Measurements from ENCODE around the gene HIVEP3. TPM values are rescaled to one million over a fixed set of nuclear protein-coding genes. Genes with fewer than 3 reads are reported as not detected.

The HIVEP3 gene
- total RNA-seq, 2 experiments from 2014 or later = 18.6 to 20.4 TPM

DNA sequence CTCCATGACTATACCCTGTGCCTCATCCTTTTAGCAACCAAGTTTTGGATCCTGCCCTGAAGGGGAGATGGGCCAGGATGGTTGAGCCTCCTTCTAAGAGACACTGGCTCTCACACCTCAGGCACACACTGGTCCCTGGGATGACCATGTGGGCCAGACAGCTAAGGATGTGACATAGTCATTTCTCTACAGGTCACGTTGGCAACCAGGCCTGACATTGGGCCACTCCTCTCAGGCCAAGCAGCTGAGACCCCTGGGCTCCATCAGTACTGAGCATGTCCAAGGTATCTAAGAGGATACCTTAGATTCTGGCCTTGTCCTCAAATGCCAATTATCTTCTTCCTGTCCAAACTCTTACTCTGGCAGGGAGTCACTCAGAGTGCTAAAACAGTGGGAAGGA lies 238.7 kb downstream of the HIVEP3 start:
- no peak overlapping the region for H3K4me3 Mint-ChIP-seq
- no peaks in the 10 kb centered on the region for H3K36me3 Mint-ChIP-seq (ENCODE audit: low read depth)
- H3K27ac Mint-ChIP-seq = no peak overlapping the region
- TF ChIP-seq, protein P1, sequence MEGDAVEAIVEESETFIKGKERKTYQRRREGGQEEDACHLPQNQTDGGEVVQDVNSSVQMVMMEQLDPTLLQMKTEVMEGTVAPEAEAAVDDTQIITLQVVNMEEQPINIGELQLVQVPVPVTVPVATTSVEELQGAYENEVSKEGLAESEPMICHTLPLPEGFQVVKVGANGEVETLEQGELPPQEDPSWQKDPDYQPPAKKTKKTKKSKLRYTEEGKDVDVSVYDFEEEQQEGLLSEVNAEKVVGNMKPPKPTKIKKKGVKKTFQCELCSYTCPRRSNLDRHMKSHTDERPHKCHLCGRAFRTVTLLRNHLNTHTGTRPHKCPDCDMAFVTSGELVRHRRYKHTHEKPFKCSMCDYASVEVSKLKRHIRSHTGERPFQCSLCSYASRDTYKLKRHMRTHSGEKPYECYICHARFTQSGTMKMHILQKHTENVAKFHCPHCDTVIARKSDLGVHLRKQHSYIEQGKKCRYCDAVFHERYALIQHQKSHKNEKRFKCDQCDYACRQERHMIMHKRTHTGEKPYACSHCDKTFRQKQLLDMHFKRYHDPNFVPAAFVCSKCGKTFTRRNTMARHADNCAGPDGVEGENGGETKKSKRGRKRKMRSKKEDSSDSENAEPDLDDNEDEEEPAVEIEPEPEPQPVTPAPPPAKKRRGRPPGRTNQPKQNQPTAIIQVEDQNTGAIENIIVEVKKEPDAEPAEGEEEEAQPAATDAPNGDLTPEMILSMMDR (IDR thresholded peaks at IDR 0.05) = no peak
- ChIA-PET POLR2A (interaction anchor here (1.0 to 4.2 kb wide), 3 partner anchors 8 to 117 kb away, joined by 3 to 40 read pairs (median 3); no protein-coding TSS in a partner anchor), CTCF (no interaction called here)
- intact Hi-C loops (cut with micrococcal nuclease) = no loop called here
- DNase-seq (no peak), ATAC-seq (no peak)
- H3K9me3 Mint-ChIP-seq = no peaks in the 10 kb centered on the region
- peaks cover 55% of the 10 kb centered on the region for H3K4me1 Mint-ChIP-seq (ENCODE audit: low read depth)
- H3K27me3 Mint-ChIP-seq = no peaks in the 10 kb centered on the region

DNA sequence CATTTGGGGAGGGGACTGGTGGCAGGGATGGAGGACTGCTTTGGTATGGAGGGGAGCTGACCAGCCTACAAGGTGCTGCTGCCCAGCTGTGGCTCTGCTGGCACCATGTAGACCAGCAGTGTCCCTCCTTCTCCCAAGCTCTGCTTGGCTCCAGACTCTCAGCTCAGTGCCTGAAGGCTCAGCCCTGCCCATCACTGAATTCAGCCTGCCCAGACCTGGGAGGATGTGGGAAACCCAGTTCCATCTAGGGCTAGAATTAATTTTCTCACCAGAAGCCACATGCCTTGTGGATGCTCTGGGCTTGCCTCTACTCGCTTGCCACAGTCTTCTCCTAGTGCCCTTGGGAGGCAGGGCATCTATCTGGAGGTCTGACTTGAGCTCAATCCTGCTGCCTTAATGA lies 239.2 kb downstream of the HIVEP3 start:
- Mint-ChIP-seq H3K4me1 (ENCODE audit: low read depth) (peaks cover 55% of the 10 kb centered on the region), H3K4me3 (no peak overlapping the region), H3K27ac (no peak overlapping the region), H3K36me3 (ENCODE audit: low read depth) (no peaks in the 10 kb centered on the region), H3K9me3 (no peaks in the 10 kb centered on the region), H3K27me3 (no peaks in the 10 kb centered on the region)
- POLR2A ChIA-PET = interaction anchor here (1.2 kb wide), 1 partner anchor 40 kb away, joined by 3 read pairs; no protein-coding TSS in a partner anchor
- TF ChIP-seq, protein P1 (IDR thresholded peaks at IDR 0.05) = no peak
- no peak for ATAC-seq
- CTCF ChIA-PET = no interaction called here
- no peak for DNase-seq
- intact Hi-C loops (cut with micrococcal nuclease) = no loop called here

DNA sequence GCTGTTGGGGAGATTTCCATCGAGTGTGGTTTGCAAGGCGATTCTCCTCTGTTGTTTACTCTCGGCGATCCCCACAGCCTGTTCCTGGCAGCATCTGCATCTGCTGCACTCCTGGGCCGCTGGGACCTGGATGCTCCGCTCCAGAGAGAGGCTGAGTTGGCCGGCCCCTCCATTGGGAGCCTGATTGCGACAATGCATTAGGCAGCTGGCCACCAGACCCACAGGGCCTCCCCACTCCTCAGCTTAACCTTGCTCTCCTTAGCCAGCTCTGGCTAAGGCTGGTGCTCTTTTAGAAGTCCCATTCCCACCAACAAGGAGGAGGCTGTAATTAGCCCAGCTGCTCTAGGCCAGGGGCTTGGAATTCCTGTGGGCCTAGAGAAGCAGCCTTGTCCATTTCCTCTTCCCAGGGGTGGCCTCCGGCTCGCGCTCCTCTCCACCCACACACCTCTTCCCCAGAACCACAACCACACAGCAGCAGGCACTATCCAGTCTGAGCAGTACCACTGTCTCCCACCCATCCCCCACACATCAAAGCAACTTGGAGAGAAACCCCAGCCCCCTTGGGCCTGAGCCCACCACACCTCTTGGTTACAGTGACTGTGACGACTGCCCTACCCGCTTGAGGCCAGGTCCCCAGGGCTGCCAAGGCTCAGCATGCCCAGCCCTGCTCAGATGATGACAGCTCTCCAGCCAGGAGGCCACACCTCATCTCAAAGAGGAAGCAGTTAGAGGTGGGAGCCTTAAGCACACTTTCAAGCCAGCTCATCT lies 240.4 kb downstream of the HIVEP3 start:
- peaks cover 55% of the 10 kb centered on the region for H3K4me1 Mint-ChIP-seq (ENCODE audit: low read depth)
- POLR2A ChIA-PET = interaction anchor here (0.6 to 1.5 kb wide), 4 partner anchors 10 to 228 kb away, joined by 3 to 5 read pairs (median 3); no protein-coding TSS in a partner anchor
- no peak overlapping the region for H3K4me3 Mint-ChIP-seq
- intact Hi-C loops (cut with micrococcal nuclease) = no loop called here
- H3K27ac Mint-ChIP-seq = peak overlapping the region; percentile 58
- ATAC-seq (peak; percentile 71), DNase-seq (peak; percentile 49)
- TF ChIP-seq, protein P1 (IDR thresholded peaks at IDR 0.05) = no peak
- H3K9me3 Mint-ChIP-seq = no peaks in the 10 kb centered on the region
- no peaks in the 10 kb centered on the region for H3K27me3 Mint-ChIP-seq
- no peaks in the 10 kb centered on the region for H3K36me3 Mint-ChIP-seq (ENCODE audit: low read depth)
- CTCF ChIA-PET = interaction anchor here (1.1 kb wide), 1 partner anchor 9 kb away, joined by 3 read pairs; no protein-coding TSS in a partner anchor

DNA sequence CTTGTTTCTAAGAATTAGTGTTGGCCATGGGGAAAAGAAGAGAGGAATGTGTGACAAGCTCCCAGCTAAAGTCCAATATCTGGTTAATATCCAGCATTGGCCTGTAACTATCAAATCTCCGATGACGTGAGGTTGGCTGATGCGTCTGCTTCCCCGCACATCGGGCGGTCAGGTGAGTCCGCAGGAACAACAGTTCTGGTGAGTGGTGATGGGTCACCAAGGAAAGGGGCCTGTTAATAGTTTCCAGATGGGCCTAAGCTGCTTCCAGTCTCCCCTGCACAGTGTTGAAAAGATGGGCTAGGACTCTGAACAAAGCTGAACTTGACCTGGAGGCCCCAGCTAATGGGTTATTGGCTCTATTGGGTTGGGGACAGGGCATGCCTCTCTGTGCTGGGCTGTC lies 241.1 kb downstream of the HIVEP3 start:
- ATAC-seq = no peak
- Mint-ChIP-seq H3K9me3 (no peaks in the 10 kb centered on the region), H3K27ac (no peak overlapping the region), H3K36me3 (ENCODE audit: low read depth) (no peaks in the 10 kb centered on the region), H3K27me3 (no peaks in the 10 kb centered on the region), H3K4me1 (ENCODE audit: low read depth) (peaks cover 55% of the 10 kb centered on the region), H3K4me3 (no peak overlapping the region)
- intact Hi-C loops (cut with micrococcal nuclease) = no loop called here
- TF ChIP-seq, protein P1 (IDR thresholded peaks at IDR 0.05) = no peak
- no peak for DNase-seq
- ChIA-PET POLR2A (interaction anchor here (1.1 to 1.5 kb wide), 2 partner anchors 15 to 61 kb away, joined by 3 to 5 read pairs; no protein-coding TSS in a partner anchor), CTCF (interaction anchor here (0.9 to 1.1 kb wide), 2 partner anchors 10 to 15 kb away, joined by 3 to 4 read pairs; no protein-coding TSS in a partner anchor)

DNA sequence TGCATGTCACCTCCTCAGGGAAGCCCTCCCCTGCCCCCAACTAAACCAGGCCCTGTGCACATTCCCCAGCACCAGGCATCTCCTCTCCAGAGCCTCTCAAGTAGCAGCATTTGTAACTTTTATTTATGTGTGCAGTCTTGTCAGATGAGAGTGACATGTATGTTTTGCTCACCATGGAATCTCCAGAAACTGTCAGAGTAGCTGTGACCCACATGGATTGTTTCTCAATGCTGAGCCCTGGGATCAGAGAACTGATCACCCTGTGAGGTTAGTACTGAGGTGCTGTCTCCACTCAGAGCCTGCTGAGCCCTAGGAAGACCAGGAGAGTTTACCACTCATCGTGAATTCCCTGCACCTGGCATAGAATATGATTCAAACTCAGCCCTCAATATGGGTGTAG lies 243.3 kb downstream of the HIVEP3 start:
- CTCF ChIA-PET = no interaction called here
- intact Hi-C loops (cut with micrococcal nuclease) = no loop called here
- H3K27ac Mint-ChIP-seq = no peak overlapping the region

More for the DNA sequence above, 243.3 kb downstream of the HIVEP3 start:
- DNase-seq (no peak), ATAC-seq (no peak)
- Mint-ChIP-seq H3K4me1 (ENCODE audit: low read depth) (peaks cover 74% of the 10 kb centered on the region), H3K27me3 (no peaks in the 10 kb centered on the region), H3K36me3 (ENCODE audit: low read depth) (no peaks in the 10 kb centered on the region), H3K4me3 (no peak overlapping the region), H3K9me3 (no peaks in the 10 kb centered on the region)
- TF ChIP-seq, protein P1 (IDR thresholded peaks at IDR 0.05) = no peak
- POLR2A ChIA-PET = no interaction called here
